GM20000 (cell line): ENCODE results near the gene CLCN1.

ENCODE experiments used
- DNase-seq: peaks from one replicate; pipeline ENCODE4 v3.0.0; 2012; ENCODE audit warnings: low spot score
- CTCF ChIP-seq: IDR thresholded peaks from 2 replicates; pipeline ENCODE4 v1.5.1; 2012; ENCODE audit warnings: mild to moderate bottlenecking, control low read depth; ENCODE audit errors: extremely low read depth, missing control alignments

Gene CLCN1

GRCh38 chr7:143281529-143281928 lies 34.4 kb upstream of the CLCN1 start:
- no peak for TF ChIP-seq CTCF
- no peak for DNase-seq

- no peak for DNase-seq
- no peak for TF ChIP-seq CTCF
Measured at GRCh38 chr7:143282124-143282523, 33.8 kb upstream of the CLCN1 start.

- no peak for TF ChIP-seq CTCF
- DNase-seq = no peak
Measured at GRCh38 chr7:143283381-143283780, 32.5 kb upstream of the CLCN1 start.

- TF ChIP-seq CTCF = no peak
- DNase-seq = no peak
Measured at GRCh38 chr7:143284591-143285469, 31.1 kb upstream of the CLCN1 start, which contains the start of gene TMEM139. TMEM139 (plus strand) TSS chr7:143284958; CDS start chr7:143285958, 1,000 bp downstream.

- TF ChIP-seq CTCF = no peak
- no peak for DNase-seq
Measured at GRCh38 chr7:143285470-143285778, 30.5 kb upstream of the CLCN1 start.

- DNase-seq = no peak
Measured at GRCh38 chr7:143285806-143286521, 29.9 kb upstream of the CLCN1 start.

More at GRCh38 chr7:143285806-143286521, 29.9 kb upstream of the CLCN1 start:
- no peak for TF ChIP-seq CTCF
